PFSK-1 (cell line): Measurements from ENCODE around the gene DIP2A.

Source experiments
- FOXP2 ChIP-seq: optimal IDR thresholded peaks from 2 replicates; pipeline ENCODE3; 2011; ENCODE audit warnings: borderline replicate concordance, control low read depth, inconsistent platforms; ENCODE audit not compliant: insufficient read depth; ENCODE audit errors: extremely low read length, extremely low read depth
- POLR2AphosphoS5 ChIP-seq: IDR thresholded peaks from 2 replicates; pipeline ENCODE4 v1.6.1; 2012; ENCODE audit warnings: low read depth, mild to moderate bottlenecking, control low read depth, low read length, moderate library complexity
- REST ChIP-seq, 2 experiments: IDR thresholded peaks; 2 replicates each; pipeline versions ENCODE4 v1.6.1 to v1.8.0; 2011 to 2012; ENCODE audit warnings: low read depth in 2 of 2, low read length in 2 of 2, control low read depth in 1 of 2, inconsistent platforms in 1 of 2, mild to moderate bottlenecking in 1 of 2, moderate library complexity in 1 of 2; ENCODE audit not compliant: insufficient read depth in 1 of 2
- SIN3A ChIP-seq: IDR thresholded peaks from 2 replicates; pipeline ENCODE4 v1.6.1; 2012; ENCODE audit warnings: mild to moderate bottlenecking, low read length, moderate library complexity, borderline replicate concordance; ENCODE audit not compliant: insufficient read depth
- TAF1 ChIP-seq: IDR thresholded peaks from 2 replicates; pipeline ENCODE4 v1.6.1; 2012; ENCODE audit warnings: low read length, control low read depth, borderline replicate concordance; ENCODE audit not compliant: insufficient read depth

The DIP2A gene

GRCh38 chr21:46503922-46504550, 45.3 kb downstream of the DIP2A start:
- TF ChIP-seq POLR2AphosphoS5 (no peak), TAF1 (no peak), SIN3A (no peak), REST (IDR thresholded peaks at IDR 0.05; ENCODE audit: insufficient read depth in 1 of 2, low read depth in 2 of 2, low read length in 2 of 2) (no peak), FOXP2 (no peak)

DNA sequence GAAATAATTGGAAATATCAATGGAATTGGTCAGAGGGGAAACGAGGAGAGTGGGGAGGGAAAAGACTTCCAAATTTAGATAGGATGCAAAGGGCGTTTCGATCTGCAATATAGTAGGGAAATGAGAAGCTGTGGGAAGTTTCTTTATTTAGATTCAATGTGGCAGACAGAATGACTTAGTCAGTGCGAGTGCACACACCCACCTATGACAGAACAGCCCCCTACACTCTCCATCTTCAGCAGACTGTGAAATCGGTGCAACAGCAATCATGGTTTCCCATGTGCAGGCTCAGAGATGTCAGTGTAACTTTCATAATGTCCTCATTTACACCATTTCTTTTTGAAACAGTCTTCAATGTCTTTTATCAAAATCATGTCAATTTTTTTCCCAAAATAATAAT, 46.0 kb downstream of the DIP2A start:
- TF ChIP-seq SIN3A: no peak
- no peak for TF ChIP-seq FOXP2
- no peak for TF ChIP-seq POLR2AphosphoS5
- no peak for TF ChIP-seq REST (IDR thresholded peaks at IDR 0.05; ENCODE audit: insufficient read depth in 1 of 2, low read depth in 2 of 2, low read length in 2 of 2)
- no peak for TF ChIP-seq TAF1

DNA sequence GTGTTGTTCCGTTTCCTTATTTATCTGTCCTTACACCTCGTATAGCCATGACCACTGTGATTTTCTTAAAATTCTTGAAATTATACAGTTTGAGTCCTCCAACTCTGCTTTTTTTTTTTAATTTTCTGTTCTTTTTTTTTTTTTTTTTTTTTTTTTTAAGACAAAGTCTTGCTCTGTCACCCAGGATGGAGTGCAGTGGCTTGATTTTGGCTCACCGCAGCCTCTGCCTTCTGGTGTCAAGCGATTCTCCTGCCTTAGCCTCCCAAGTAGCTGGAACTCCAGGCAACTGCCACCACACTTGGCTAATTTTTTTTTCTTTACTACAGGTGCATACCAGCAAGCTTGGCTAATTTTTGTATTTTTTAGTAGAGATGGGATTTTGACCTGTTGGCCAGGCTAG, 48.9 kb downstream of the DIP2A start:
- TF ChIP-seq FOXP2 (no peak), SIN3A (no peak), POLR2AphosphoS5 (no peak), REST (IDR thresholded peaks at IDR 0.05; ENCODE audit: insufficient read depth in 1 of 2, low read depth in 2 of 2, low read length in 2 of 2) (no peak), TAF1 (no peak)

DNA sequence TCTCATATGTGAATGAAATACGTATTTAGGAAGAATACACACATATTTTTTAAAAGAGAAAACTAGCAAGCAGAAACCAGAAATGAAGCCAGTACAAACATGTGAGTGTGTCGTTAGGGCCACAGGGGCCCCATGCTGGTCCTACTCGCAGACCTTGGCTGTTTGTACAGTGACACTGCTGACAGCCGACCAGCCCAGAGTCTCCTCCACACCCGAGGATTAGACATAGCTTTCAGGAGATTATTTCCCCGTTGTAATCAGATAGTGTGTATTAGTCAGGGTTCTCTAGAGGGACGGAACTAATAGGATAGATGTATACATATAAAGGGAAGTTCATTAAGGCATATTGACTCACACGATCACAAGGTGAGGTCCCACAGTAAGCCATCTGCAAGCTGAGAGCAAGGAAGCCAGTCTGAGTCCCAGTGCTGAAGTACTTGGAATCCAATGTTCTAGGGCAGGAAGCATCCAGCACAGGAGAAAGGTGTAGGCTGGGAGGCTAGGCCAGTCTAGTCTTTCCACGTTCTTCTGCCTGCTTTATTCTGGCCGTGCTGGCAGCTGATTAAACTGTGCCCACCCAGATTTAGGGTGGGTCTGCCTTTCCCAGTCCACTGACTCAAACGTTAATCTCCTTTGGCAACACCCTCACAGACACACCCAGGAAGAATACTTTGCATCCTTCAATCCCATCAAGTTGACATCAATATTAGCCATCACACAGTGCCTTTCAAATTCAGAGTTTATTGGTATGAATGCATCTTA, 51.2 kb downstream of the DIP2A start:
- peak; percentile 24; the same call in 1 of the 2 replicates for TF ChIP-seq TAF1
- no peak for TF ChIP-seq SIN3A

DNA sequence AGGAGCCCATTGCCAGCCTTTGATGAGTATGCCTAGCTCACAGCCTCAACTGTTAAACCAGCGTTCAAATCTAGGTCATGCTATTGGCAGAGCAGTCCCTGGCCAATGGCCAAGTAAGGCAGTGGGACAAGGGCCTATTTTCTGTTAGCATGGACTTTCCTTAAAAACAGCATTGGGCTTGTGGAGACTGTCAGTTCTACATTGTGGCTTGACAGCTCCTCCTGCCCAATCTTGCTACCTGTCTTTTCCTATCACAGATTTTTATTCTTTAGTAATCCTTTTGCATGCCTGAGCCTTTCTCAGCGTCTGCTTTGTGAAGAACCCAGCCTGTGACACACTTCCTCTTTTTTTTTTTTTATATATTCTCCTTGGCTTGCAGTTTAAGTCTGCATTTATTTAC, 56.4 kb downstream of the DIP2A start:
- TF ChIP-seq TAF1: no peak

DNA sequence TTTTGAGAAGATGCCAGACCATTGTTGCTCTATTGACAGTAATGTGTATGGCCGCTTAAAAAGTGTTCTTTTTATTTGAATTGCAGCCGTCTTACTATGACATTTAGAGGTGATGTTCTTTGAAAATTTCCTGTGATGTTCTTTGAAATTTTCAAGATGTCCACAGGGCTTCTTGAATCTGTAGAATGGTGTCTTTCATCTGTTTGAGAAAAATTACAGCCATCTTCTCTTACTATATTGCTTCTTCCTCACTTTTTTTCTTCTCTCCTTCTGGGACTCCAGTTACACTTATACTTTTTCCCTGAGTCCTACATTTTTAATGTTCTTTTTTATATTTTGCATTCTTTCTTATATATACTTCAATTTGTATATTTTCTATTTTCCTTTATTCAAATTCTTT, 57.4 kb downstream of the DIP2A start:
- TF ChIP-seq SIN3A (no peak), FOXP2 (no peak), REST (IDR thresholded peaks at IDR 0.05; ENCODE audit: insufficient read depth in 1 of 2, low read depth in 2 of 2, low read length in 2 of 2) (no peak), POLR2AphosphoS5 (no peak), TAF1 (no peak)
